NCI-H2171 (cell line): ENCODE results near the gene CASK.
"Not testable (repeated sequence)": the region's sequence is repeated elsewhere in the genome, so short reads cannot be mapped to it uniquely, and the experiment has no call there.

Source experiments
- DNase-seq: peaks from one replicate; lab custom pipeline; 2025; lab: John Stamatoyannopoulos, UW

Gene CASK

GRCh38 chrX:41688835-41689234 lies 234.5 kb downstream of the CASK start, which contains the start of gene GPR34:
GPR34 (plus strand) TSS chrX:41688973; CDS start chrX:41695634, 6,661 bp downstream.
- DNase-seq, result no peak

GRCh38 chrX:41688156-41688555 lies 235.2 kb downstream of the CASK start:
- no peak for DNase-seq

- DNase-seq, result no peak
Observed at GRCh38 chrX:41686788-41687187, 236.6 kb downstream of the CASK start.

DNA sequence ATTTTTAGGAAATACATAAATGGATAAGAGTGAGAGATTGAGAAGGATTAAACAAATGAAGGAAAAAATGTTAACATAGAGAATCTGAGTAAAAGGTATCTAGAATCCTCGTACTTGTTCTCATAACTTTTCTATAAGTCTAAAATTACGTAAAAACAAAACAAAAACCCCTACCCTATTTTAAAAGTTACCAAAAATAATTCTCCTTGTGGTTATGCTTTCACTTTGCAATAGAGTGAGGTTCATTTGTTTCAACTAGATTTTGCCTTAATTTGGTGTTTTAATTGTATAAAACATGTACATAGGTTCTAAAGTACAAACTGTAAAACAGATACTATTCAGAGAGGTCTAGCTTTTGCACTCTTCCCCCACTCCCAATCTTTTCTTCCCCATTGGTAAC lies 238.4 kb downstream of the CASK start:
- no peak for DNase-seq

DNA sequence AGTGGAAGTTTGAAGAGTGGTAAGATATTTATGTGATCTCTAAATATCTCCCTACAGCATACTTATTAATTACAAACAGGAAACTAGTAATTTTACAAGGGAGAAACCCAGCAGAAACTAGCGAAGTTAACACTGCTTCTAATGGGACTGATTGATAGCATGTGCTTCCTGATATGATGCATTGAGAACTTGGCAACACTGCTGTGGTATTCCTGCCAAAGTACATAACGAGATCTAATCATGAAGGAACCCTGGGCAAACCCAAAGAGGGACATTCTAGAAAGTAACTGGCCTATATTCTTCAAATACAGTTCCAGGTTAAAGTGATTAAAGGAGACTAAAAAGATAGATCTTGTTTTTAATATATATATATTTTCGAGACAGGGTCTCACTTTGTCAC lies 239.2 kb downstream of the CASK start:
- DNase-seq, result no peak

GRCh38 chrX:41677183-41678060 lies 245.9 kb downstream of the CASK start:
- no peak for DNase-seq

- DNase-seq, result not testable (repeated sequence)
Observed at GRCh38 chrX:41676361-41676760, 247.0 kb downstream of the CASK start.

DNA sequence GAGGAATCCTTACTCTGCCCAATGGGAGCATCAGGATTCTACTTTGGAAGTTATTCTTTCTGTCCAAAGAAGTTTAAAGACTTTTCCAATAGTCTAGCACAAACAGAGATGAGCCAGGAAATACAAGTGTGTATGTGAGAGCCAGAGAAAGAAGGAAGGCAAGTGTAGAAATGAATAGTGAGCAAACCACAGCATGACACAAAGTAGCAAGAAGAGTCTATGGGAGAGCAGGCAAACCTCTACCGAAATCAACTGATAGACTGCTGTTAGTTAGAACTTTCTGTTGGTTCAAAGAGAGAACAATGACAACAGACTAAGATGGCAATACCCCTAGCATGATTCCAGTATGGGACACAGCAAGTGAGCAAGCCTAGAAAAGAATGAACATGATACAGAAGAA lies 250.7 kb downstream of the CASK start:
- DNase-seq, result no peak

GRCh38 chrX:41671082-41671481 lies 252.3 kb downstream of the CASK start:
- DNase-seq, result no peak

DNA sequence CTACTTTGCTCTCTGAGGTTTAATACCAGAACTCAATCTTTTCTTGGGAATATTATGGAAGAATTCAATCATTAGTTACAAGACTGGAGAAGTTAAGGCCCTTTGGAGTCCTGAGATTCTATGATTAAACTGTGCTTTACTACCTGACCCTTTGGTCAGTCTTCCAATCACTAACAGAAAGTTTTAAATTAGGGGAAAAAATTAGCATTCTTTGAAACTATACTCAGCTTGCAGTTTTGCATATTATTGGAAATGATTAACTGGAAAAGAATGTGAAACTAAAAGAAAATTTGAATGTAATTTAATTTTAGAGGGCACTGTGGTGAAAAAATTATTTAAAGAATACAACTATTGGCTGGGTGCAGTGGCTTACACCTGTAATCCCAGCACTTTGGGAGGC lies 253.2 kb downstream of the CASK start:
- DNase-seq, result no peak

DNA sequence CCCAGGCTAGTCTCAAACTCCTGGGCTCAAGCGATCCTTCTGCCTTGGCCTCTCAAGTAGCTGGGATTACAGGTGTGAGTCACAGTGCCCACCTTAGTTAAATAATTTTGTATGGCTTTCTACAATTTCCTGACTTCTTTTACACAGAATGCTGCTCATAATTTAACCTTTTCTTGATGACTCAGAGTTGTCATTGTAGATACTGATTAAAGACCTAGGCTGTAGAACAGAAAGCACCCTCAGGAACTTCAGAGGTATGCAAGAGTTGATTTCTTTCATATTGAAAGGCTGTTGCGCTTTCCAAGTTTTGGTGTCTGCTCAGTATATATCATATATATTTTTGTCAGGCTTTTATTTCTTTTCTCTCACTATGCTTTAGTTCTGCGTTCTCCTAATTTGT lies 255.7 kb downstream of the CASK start:
- no peak for DNase-seq

GRCh38 chrX:41666251-41666650 lies 257.1 kb downstream of the CASK start:
- no peak for DNase-seq

DNA sequence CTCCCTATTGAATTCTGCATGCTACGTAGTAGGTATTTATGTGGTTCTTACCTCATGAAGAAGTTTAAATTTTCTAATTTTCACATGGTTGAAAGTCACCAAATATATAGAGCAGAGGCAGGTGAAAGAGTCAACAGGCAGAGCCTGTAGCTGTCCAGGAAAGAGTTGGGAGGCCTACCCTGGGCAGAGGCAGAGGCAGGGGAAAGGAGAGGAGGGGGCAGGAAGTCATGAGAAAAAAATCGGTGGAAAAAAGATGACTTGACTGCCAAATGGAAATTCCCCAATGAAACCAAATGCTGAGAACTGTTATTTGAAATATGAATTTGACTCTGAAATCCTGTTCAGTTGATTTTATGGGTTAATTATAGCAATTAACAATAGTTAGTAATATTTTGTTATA lies 257.7 kb downstream of the CASK start:
- no peak for DNase-seq

DNA sequence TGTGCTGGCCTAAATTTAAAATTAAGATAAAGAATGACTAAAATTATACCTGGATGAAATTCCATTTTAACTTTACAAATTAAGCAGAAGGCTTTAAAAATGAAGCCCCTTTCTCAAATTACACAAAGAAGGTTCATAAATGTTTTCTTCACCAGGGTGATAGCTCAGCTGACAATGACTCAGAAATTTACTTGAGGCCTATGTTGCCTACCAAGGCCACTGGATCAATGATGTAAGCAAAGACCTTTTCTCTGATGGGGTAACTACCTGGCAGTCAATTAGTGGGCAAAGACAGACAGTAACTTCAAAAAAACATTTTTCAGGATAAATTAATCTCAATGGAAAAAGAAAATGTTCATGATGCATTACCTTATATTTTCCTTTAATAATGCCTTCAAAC lies 258.4 kb downstream of the CASK start:
- DNase-seq, result no peak

DNA sequence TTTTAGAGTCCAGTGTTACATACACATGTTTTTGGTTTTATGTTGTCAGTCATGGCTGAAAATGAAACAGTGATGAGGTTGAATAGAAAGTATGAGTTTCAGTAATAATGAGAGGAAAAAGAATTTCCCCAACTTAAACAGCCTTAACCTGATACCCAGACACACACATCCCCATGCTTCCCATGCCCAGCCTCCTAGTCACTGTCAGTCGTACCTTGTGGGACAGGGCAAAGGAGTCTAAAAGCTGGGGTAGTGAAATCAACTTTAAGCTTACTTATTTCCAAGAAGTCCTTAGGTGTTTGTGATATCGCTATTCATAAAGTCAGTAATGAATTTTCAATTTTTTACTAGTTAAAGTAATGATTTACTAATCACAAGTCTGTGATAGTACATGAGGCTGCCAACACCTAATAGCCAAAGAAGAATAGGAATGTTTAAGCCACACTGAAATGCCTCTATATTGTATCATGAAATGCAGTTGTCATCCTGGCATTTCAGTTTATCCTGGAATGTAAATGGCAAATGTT lies 258.9 kb downstream of the CASK start:
- DNase-seq, result no peak

DNA sequence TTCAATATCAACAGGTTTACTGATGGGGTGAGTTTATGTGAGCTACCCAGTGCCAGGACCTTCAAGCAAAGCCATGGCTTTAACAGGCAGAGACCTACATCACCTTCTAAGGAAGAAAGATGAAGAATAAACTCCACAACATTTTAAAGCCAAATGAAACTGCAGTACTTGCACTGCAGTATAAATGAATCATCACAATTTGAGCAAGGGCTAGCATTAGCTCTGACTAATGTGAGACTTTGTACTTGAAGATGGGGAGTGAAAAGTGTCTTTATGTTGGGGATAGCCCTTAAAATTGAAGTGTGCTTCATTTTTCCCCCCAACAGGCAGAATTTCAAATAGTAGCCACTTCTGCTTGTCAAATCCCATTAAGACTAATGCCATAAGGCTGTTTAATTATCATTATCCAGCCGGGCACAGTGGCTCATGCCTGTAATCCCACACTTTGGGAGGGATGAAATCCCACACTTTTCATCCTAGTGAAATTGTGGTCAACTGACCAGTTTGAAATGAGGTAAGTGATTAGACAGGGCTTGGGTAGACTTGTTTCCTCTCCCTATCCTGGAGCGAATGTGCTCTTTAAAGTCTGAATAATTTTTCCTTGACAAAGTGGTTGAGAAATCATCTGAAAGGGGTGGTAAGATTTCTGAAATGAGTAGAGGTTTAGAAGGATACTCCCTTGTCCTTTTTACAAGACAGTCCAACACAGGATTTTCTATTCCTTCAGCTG lies 261.8 kb downstream of the CASK start:
- DNase-seq, result no peak

DNA sequence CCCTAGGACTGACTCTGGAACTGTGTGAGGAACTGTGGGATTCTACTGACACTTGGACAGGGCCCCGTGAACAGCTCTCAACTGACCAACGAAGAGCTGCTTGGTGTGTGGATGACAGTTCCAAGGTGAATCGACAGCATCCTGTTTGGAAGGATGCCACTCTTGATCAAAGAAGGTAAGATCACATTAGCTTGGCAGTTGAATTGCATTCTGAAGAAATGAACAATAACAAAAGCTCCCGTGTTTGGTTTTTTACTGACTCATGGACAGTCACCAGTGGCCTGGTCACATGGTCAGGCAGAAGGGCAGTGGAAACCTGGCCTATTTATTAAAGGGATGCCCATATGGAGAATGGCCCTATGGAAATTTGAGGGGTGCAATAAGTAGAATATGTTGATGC lies 267.7 kb downstream of the CASK start:
- no peak for DNase-seq

DNA sequence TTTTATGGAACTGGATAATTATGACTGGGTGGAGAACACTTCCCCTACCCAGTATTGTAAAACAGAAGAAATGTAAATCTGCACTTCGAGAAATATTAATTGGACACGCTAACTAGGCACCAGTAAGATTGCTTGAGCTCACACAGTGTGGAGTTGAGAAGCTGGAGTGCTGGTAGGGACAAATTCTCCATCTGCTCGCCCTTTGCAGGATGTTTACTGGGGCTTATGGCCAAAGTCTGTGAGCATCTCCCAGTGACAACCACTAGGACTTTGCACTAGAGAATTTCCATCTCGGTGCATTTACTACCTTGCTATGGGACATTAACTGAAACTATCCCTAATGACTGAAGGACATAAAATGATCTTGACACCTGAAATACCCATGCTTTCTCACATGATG lies 268.3 kb downstream of the CASK start:
- no peak for DNase-seq

DNA sequence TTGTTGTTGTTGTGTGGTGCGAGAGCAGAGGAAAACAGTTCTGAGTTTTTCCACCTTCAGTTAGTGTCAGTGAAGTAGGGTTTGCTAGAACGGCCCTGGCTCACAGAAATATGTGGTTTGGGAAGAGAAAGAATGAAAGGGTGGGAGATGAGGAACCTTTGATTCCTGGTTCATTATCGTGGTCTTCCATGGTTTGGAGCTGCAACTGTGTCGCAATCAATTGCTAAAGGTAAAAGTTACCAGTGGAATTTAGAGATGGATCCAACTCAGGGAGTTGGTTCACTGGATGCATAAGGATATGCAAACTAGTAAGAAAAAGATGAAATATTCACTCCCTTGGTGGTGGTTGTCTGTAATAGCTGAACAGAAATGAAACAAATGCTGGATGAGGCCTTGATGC lies 270.2 kb downstream of the CASK start:
- DNase-seq, result no peak

DNA sequence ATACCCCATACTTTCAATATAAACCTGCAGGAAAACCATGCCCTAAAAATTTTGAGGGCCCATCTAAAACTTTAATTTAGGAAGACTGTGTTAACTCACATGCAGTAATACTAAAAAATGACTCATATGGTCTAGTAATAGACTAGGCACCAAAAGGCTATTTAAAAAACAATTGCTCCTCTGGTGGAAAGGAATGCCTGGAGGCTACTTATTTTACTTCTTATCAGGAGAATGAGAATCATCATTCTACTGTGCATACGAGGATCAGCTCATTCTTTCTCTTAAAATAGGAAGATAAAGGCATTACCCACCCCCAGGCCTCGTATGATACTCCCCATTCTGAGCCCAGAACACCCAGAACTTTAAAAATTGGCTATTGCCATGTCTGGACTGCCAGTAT lies 277.2 kb downstream of the CASK start:
- not testable (repeated sequence) for DNase-seq

- no peak for DNase-seq
Observed at GRCh38 chrX:41634284-41634683, 289.1 kb downstream of the CASK start.

DNA sequence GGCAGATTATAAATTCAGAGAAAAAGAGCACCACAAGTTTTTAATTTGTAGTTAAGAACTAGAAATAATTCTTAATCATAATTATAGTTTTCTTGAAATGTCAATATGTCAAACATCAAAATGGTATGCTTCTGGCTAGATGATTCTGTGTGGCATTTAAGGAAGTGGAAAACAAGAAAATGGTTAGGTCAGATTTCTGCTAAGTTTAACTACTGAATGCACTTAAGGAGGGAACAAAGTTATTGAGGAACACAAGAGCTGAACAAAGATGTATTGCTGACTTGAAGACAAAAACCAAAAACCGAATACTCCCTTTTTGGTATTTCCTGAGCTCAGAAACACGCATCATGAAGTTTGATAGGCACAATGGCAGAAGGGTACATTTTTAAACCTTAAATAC lies 293.3 kb downstream of the CASK start:
- DNase-seq, result no peak

- no peak for DNase-seq
Observed at GRCh38 chrX:41629539-41629938, 293.8 kb downstream of the CASK start.
